Hematopoietic multipotent progenitor cell treated with erythropoietin and hydrocortisone succinate and interleukin-3 and kit ligand, for 6 days (in vitro differentiated cells): ENCODE data around the gene PRPF40B.

ENCODE experiments used
- DNase-seq: peaks from one replicate; pipeline ENCODE4 v3.0.0-alpha.2; 2015

PRPF40B gene

GRCh38 chr12:49636979-49637755 lies 13.8 kb downstream of the PRPF40B start:
- peak; percentile 87 for DNase-seq

DNA sequence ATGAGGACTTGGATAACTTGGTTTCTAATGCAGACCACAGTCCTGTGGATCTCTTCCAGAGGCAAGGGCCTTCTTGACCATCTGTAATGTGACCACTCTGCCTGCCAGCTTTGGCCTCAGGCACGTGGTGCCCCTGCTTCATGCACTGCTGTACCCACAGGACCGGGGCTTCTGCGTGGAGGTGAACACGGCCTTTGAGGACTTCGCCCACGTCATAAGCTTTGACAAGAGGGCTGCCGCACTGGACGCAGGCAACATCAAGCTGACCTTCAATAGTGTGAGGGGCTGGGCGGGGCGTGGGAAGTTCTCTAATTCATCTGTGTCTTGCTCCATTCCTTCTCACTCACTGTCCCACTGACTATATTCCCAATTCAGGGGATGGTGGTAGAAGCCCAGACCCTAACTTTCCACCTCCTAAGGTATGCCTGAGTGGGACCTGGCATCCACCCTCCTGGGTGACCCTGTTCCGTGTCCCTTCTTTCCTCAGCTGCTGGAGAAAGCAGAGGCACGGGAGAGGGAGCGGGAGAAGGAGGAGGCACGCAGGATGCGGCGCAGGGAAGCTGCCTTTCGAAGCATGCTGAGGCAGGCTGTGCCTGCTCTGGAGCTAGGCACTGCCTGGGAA lies 18.5 kb downstream of the PRPF40B start:
- DNase-seq, result no peak

DNA sequence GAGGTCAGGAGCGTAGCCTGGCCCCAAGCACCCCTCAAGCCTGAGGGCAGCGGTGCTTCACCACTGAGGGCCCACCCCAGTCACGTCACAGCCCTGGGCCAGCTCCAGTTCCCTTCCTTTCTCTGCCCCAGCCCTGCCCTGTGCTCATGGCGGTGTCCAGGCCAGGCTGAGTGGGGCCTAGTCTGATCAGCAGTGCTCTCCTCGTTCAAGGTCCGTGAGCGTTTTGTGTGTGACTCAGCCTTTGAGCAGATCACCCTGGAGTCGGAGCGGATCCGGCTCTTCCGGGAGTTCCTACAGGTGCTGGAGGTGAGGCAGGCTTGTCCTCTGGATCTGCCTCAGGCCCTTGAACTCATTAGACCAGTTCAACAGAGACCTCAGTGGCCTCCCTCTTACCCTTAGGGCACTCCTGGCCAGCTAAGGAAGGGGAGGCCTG lies 19.0 kb downstream of the PRPF40B start:
- DNase-seq, result no peak

GRCh38 chr12:49643135-49643534 lies 19.8 kb downstream of the PRPF40B start:
- no peak for DNase-seq

- no peak for DNase-seq
These were observed 20.7 kb downstream of the PRPF40B start for GRCh38 chr12:49643961-49644619.

DNA sequence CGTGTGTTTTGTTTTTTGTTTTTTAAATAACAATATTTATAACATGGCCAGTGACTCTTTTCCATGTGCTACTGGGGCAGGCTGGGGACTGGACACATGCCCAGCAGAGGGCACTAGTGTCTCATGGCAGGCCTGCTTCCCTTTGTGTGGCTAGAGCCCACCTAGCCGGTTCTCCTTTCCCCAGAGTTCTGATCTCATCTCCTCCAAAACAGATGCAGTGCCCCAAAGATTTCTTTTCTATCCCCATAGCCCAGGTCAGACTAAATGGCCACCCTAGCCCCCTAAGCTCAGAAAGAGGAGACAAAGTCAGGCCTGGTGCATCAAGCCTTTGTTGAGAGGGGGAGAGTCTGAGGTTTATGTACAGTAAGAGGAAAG lies 21.2 kb downstream of the PRPF40B start:
- peak; percentile 94 for DNase-seq

GRCh38 chr12:49645146-49646039 lies 22.0 kb downstream of the PRPF40B start:
- peak; percentile 91 for DNase-seq

DNA sequence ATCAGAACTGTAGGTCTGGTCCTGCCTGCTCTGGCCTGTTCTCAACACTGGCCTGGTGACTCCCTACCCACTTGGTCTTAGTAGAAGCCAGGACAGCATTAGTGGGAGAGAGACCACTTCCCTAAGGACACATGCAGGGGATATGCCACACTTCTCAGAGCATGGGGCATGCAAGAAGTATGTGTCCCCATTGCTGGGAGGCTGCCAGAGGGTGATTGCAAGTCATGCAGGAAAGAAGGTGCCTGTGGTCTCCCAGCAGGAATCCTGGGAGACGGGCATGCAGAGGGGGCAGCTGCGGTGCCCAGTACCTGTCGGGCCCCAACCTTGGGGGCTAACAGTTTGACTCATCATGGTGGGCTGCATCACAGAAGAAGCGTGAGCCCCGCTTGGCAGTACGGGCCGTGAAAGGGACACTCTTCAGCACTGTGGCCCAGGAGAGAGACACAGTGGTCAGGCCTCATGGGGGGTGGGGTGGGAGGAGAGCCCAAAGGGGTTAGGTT lies 23.0 kb downstream of the PRPF40B start:
- DNase-seq, result no peak

GRCh38 chr12:49646871-49647654 lies 23.7 kb downstream of the PRPF40B start:
- no peak for DNase-seq

GRCh38 chr12:49647827-49648711 lies 24.7 kb downstream of the PRPF40B start:
- DNase-seq, result no peak

GRCh38 chr12:49648712-49649003 lies 25.3 kb downstream of the PRPF40B start:
- DNase-seq, result no peak

- no peak for DNase-seq
These were observed 26.1 kb downstream of the PRPF40B start for GRCh38 chr12:49649445-49649844.

GRCh38 chr12:49649892-49650291 lies 26.5 kb downstream of the PRPF40B start:
- no peak for DNase-seq

- no peak for DNase-seq
These were observed 28.5 kb downstream of the PRPF40B start for GRCh38 chr12:49651855-49652254.

DNA sequence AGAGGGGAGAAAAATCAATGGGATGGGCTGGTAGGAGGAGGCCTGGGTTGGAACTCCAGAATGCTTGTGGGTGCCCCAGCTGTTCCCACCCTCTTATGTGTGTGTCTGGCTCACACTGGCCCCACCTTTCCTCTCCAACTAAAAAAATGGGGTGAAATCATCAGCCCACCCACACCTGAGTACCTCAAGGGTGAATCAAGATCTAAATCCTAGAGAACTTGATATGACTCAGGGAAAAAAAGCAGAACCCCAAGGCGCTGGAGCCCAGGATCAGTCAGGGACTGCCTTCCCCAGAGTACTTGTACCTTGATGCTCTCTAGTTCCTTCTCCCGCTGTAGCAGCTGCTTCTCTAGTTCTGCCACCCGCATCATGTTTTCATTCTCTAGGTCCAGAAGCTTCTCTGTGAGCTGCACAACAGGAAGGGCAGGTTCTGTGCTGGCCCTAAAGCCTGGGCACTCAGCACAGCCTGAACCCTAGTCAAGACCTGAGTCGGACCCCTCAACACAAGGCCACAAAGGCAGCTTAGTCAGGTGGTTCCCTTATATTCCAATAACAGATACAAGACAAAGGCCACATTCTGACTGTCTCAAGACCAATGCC lies 29.7 kb downstream of the PRPF40B start:
- no peak for DNase-seq

DNA sequence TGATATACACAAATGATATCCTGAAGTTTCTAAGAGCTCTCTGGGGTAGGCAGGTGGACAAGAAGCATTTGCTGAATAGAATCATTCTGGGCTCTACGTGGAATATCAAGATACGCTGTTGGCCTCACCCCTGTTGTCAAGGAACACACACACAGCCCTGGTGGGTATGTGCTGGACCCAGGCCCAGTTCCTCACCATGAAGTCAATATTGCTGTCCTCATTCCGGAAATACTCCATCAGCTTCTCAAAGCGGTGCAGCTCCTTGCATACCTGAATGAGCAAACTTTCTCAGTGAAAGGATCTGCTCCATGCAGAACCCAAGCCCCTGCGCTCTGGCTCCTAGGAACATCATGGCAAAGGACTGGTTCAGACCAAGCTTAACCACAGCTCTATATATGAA lies 31.4 kb downstream of the PRPF40B start:
- no peak for DNase-seq

DNA sequence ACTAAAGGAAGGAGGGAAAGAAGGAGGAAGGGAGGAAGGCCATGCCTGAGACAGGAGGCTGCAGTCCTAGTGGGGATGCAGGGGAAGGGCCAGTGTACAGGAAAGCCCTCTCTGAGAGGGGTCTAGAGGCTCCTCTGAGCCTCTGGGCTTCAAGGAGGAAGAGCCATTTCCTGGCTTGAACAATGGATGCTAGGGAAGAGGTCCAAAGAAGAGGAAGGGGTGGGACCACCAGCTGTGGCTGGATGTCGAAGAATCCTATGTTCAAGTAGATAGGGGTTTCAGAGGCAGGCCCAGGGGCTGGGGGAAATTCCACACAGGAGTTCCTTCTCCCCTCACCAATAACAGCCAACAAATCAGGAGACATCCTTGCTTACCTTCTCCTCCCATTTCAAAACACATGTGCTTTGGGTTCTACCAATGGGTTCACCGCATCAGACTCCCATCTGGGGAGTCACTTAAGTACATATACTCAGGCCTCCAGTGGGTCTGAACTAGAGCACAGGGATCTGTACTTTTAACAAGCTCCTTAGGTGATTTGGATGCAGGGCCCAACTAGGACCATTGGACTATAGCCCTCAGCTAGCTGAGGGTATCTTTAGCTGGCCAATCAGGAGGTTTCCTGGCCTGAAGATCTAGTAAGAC lies 32.4 kb downstream of the PRPF40B start:
- no peak for DNase-seq

GRCh38 chr12:49658276-49658675 lies 34.9 kb downstream of the PRPF40B start:
- DNase-seq, result no peak

- DNase-seq, result no peak
These were observed 36.4 kb downstream of the PRPF40B start for GRCh38 chr12:49659753-49660152.

- DNase-seq, result no peak
These were observed 37.8 kb downstream of the PRPF40B start for GRCh38 chr12:49661191-49661590.
